Breast epithelium (tissue), 4 donors: ENCODE measurements around the gene IL15. TPM values are rescaled to one million over a fixed set of nuclear protein-coding genes. Genes with fewer than 3 reads are reported as not detected.
"Not testable (repeated sequence)": the region's sequence is repeated elsewhere in the genome, so short reads cannot be mapped to it uniquely, and the experiment has no call there.

Experiments
- DNase-seq, 2 donors: peaks; one replicate each; pipeline ENCODE4 v3.0.0-alpha.2; 2019; ENCODE audit warnings: low spot score in 2 of 2
- H3K27ac ChIP-seq, 2 donors: fragments of 200-600 bp; sonication (generic) in 1 of 2; one replicate each; pipeline ENCODE4 v1.5.1; 2016 to 2019; ENCODE audit warnings: mild to moderate bottlenecking in 1 of 2
- H3K27me3 ChIP-seq, 2 donors: fragments of 200-600 bp; sonication (generic) in 1 of 2; one replicate each; pipeline versions ENCODE4 v1.5.1 to v1.6.0; 2017 to 2019; ENCODE audit warnings: control low read depth in 1 of 2, mild to moderate bottlenecking in 1 of 2
- H3K36me3 ChIP-seq: fragments of 200-600 bp; one replicate; pipeline ENCODE4 v1.5.1; 2019
- H3K4me1 ChIP-seq, 2 donors: fragments of 200-600 bp; sonication (generic); one replicate each; pipeline ENCODE4 v1.5.1; 2016 to 2019; ENCODE audit warnings: control low read depth in 1 of 2
- H3K4me3 ChIP-seq, 3 donors: fragments of 200-600 bp; sonication (generic); 1 replicate in 2 of 3; 2 replicates in 1 of 3; pipeline ENCODE4 v1.5.1; 2016 to 2019; ENCODE audit warnings: mild to moderate bottlenecking in 3 of 3, moderate library complexity in 2 of 3
- H3K9me3 ChIP-seq, 2 donors: fragments of 200-600 bp; sonication (generic) in 1 of 2; one replicate each; pipeline ENCODE4 v1.5.1; 2016 to 2019; ENCODE audit warnings: control low read depth in 1 of 2
- CTCF ChIP-seq, 3 donors: fragments of 450-650 bp; IDR thresholded peaks; one replicate each; pipeline ENCODE4 v1.5.1; 2016 to 2017; ENCODE audit warnings: antibody characterized with exemption in 3 of 3, mild to moderate bottlenecking in 3 of 3, moderate library complexity in 3 of 3
- POLR2A ChIP-seq: fragments of 450-650 bp; IDR thresholded peaks from one replicate; pipeline ENCODE4 v1.6.1; 2016; ENCODE audit warnings: antibody characterized with exemption, mild to moderate bottlenecking, moderate library complexity
- POLR2AphosphoS5 ChIP-seq, 3 donors: sonication (generic); formaldehyde crosslinking; IDR thresholded peaks; one replicate each; pipeline ENCODE4 v1.6.1; 2017; ENCODE audit warnings: antibody characterized with exemption in 3 of 3
- intact Hi-C: fragments of 100-400 bp; cut with DNase I; formaldehyde crosslinking; loops from one replicate; pipeline ENCODE4 v1.15.1; 2023; ENCODE audit warnings: low total_unique reads
- total RNA-seq, 3 donors: library from RNA; depleted of rRNA; stranded (reverse); fragments of >200 nt; gene quantifications; one replicate each; pipeline ENCODE4 v1.1.0, GENCODE V29; 2016

Gene IL15
- total RNA-seq, 3 donors from 2014 or later: 4.0 to 5.6 (median 5.1) TPM

- no peaks in the 10 kb centered on the region for H3K27me3 ChIP-seq
- H3K4me1 ChIP-seq: no peaks in the 10 kb centered on the region
- no peak for DNase-seq
- intact Hi-C loops: no loop called here
- H3K9me3 ChIP-seq: no peaks in the 10 kb centered on the region
- TF ChIP-seq POLR2A (no peak), POLR2AphosphoS5 (IDR thresholded peaks at IDR 0.05) (no peak), CTCF (IDR thresholded peaks at IDR 0.05) (no peak)
- H3K27ac ChIP-seq: no peak overlapping the region
- no peaks in the 10 kb centered on the region for H3K36me3 ChIP-seq
- no peak overlapping the region for H3K4me3 ChIP-seq
These were observed 48.4 kb downstream of the IL15 start for GRCh38 chr4:141684785-141685184.

GRCh38 chr4:141686146-141686775 lies 49.9 kb downstream of the IL15 start:
- no peak overlapping the region for H3K4me3 ChIP-seq
- H3K4me1 ChIP-seq: no peaks in the 10 kb centered on the region
- DNase-seq: no peak
- H3K27ac ChIP-seq: no peak overlapping the region
- H3K27me3 ChIP-seq: no peaks in the 10 kb centered on the region
- H3K36me3 ChIP-seq: no peaks in the 10 kb centered on the region
- intact Hi-C loops: no loop called here
- no peak for TF ChIP-seq CTCF (IDR thresholded peaks at IDR 0.05)
- TF ChIP-seq POLR2AphosphoS5 (IDR thresholded peaks at IDR 0.05): no peak
- no peak for TF ChIP-seq POLR2A
- H3K9me3 ChIP-seq: no peaks in the 10 kb centered on the region

- Histone ChIP-seq H3K9me3 (no peaks in the 10 kb centered on the region), H3K27ac (no peak overlapping the region), H3K4me3 (no peak overlapping the region), H3K27me3 (no peaks in the 10 kb centered on the region), H3K4me1 (no peaks in the 10 kb centered on the region), H3K36me3 (no peaks in the 10 kb centered on the region)
- intact Hi-C loops: no loop called here
- no peak for DNase-seq
- TF ChIP-seq CTCF (IDR thresholded peaks at IDR 0.05) (no peak), POLR2AphosphoS5 (IDR thresholded peaks at IDR 0.05) (no peak), POLR2A (no peak)
These were observed 50.5 kb downstream of the IL15 start for GRCh38 chr4:141686879-141687278.

- DNase-seq, H3K27ac ChIP-seq, H3K27me3 ChIP-seq, H3K4me3 ChIP-seq, H3K4me1 ChIP-seq, H3K36me3 ChIP-seq, intact Hi-C loops, H3K9me3 ChIP-seq: not testable (repeated sequence)
These were observed 53.4 kb downstream of the IL15 start for GRCh38 chr4:141689726-141690296.

- H3K27me3 ChIP-seq, H3K9me3 ChIP-seq, H3K4me1 ChIP-seq, H3K4me3 ChIP-seq, H3K36me3 ChIP-seq, H3K27ac ChIP-seq, intact Hi-C loops, DNase-seq: not testable (repeated sequence)
These were observed 54.9 kb downstream of the IL15 start for GRCh38 chr4:141691247-141691646.

GRCh38 chr4:141692081-141692480 lies 55.7 kb downstream of the IL15 start:
- intact Hi-C loops: no loop called here
- Histone ChIP-seq H3K4me3 (no peak overlapping the region), H3K36me3 (no peaks in the 10 kb centered on the region), H3K27me3 (no peaks in the 10 kb centered on the region), H3K27ac (no peak overlapping the region), H3K9me3 (no peaks in the 10 kb centered on the region), H3K4me1 (no peaks in the 10 kb centered on the region)
- no peak for DNase-seq
- TF ChIP-seq POLR2AphosphoS5 (IDR thresholded peaks at IDR 0.05): no peak
- TF ChIP-seq CTCF (IDR thresholded peaks at IDR 0.05): no peak
- TF ChIP-seq POLR2A: no peak
